HCT116 (cell line): ENCODE measurements around the gene CYREN. TPM values are rescaled to one million over a fixed set of nuclear protein-coding genes. Genes with fewer than 3 reads are reported as not detected.

Experiments
- ATAC-seq: fragments of 200-7000 bp; cut with Tn5 transposase; 2 replicates; pipeline ENCODE4 v1.9.1; 2020; ENCODE audit warnings: mild to moderate bottlenecking, moderate library complexity
- BruUV-seq: library from RNA; stranded (reverse); fragments of 400-500 nt; replicated peaks from 2 replicates; lab custom pipeline; 2021; lab: Mats Ljungman, UMichigan
- CTCF ChIA-PET: fragments of 300-600 bp; sonication (Branson Sonifier 250); formaldehyde crosslinking; loops from one replicate; lab custom pipeline; 2021; ENCODE audit warnings: antibody characterized with exemption; lab: Charles Lee
- POLR2A ChIA-PET: fragments of 300-600, 350-600 bp; sonication (Branson Sonifier 250); formaldehyde crosslinking; loops from one replicate; lab custom pipeline; 2021; ENCODE audit warnings: antibody characterized with exemption; lab: Charles Lee
- RAD21 ChIA-PET, 2 experiments: fragments of 300-600 bp; sonication (Branson Sonifier 250); formaldehyde crosslinking; loops; one replicate each; lab custom pipeline; 2023; ENCODE audit warnings: low total read pairs in 2 of 2; ENCODE audit not compliant: uncharacterized antibody in 2 of 2, unreplicated experiment in 2 of 2, low non-redundant PET in 1 of 2; lab: Charles Lee
- DNase-seq: peaks from one replicate; pipeline ENCODE4 v3.0.0-alpha.2; 2010; ENCODE audit warnings: low read depth, low spot score
- H2AFZ ChIP-seq: fragments of 200-600 bp; shearing (Covaris generic), sonication (generic); 2 replicates; pipeline ENCODE4 v1.6.1; 2017; ENCODE audit warnings: low read depth, mixed run types, mixed read lengths, antibody characterized with exemption, low read length; ENCODE audit not compliant: poor library complexity, severe bottlenecking
- H3K27ac ChIP-seq: 2 replicates; pipeline ENCODE4 v1.5.1; 2012; ENCODE audit warnings: low read depth, low read length
- H3K27me3 ChIP-seq: fragments of 200-600 bp; sonication (generic); 2 replicates; pipeline ENCODE4 v1.6.1; 2016; ENCODE audit warnings: mixed run types, low read length, mixed read lengths; ENCODE audit not compliant: insufficient read depth
- H3K36me3 ChIP-seq, 2 experiments: fragments of 200-500 bp in 1 of 2; fragments of 200-600 bp in 1 of 2; sonication (Bioruptor generic) in 1 of 2; sonication (generic) in 1 of 2; 2 replicates each; pipeline versions ENCODE4 v1.5.1 to v1.6.1; 2014 to 2016; ENCODE audit warnings: low read length in 2 of 2, inconsistent platforms in 1 of 2, mixed read lengths in 1 of 2, mixed run types in 1 of 2; ENCODE audit not compliant: insufficient read depth in 2 of 2, control insufficient read depth in 1 of 2
- H3K4me1 ChIP-seq, 2 experiments: fragments of 200-600 bp in 1 of 2; sonication (generic) in 1 of 2; 2 replicates each; pipeline versions ENCODE4 v1.5.1 to v1.6.1; 2012 to 2017; ENCODE audit warnings: low read length in 2 of 2, inconsistent platforms in 1 of 2, mild to moderate bottlenecking in 1 of 2, mixed read lengths in 1 of 2, mixed run types in 1 of 2, moderate library complexity in 1 of 2; ENCODE audit not compliant: insufficient read depth in 2 of 2, control insufficient read depth in 1 of 2
- H3K4me2 ChIP-seq: fragments of 200-600 bp; sonication (generic); 2 replicates; pipeline ENCODE4 v1.6.1; 2017; ENCODE audit warnings: mixed run types, low read length, mixed read lengths
- H3K4me3 ChIP-seq, 2 experiments: fragments of 200-600 bp in 1 of 2; sonication (generic) in 1 of 2; replicated peaks in 1 of 2; 2 replicates each; pipeline ENCODE4 v1.5.1; 2011 to 2016; ENCODE audit warnings: low read length in 2 of 2, control low read depth in 1 of 2, low read depth in 1 of 2, mild to moderate bottlenecking in 1 of 2, mixed read lengths in 1 of 2, mixed run types in 1 of 2
- H3K79me2 ChIP-seq: fragments of 200-600 bp; sonication (generic); 2 replicates; pipeline ENCODE4 v1.6.1; 2017; ENCODE audit warnings: mild to moderate bottlenecking, mixed run types, low read length, moderate library complexity, mixed read lengths; ENCODE audit not compliant: insufficient read depth
- H3K9ac ChIP-seq: fragments of 200-600 bp; sonication (generic); 2 replicates; pipeline ENCODE4 v1.6.1; 2016; ENCODE audit warnings: low read length, mixed read lengths
- H3K9me2 ChIP-seq: fragments of 200-600 bp; sonication (generic), shearing (Covaris generic); 2 replicates; pipeline ENCODE4 v1.6.1; 2017; ENCODE audit warnings: mixed run types, mild to moderate bottlenecking, moderate library complexity; ENCODE audit not compliant: insufficient read depth
- H3K9me3 ChIP-seq, 2 experiments: fragments of 200-500 bp in 1 of 2; fragments of 200-600 bp in 1 of 2; sonication (Bioruptor generic) in 1 of 2; sonication (generic) in 1 of 2; 2 replicates each; pipeline ENCODE4 v1.6.1; 2014 to 2017; ENCODE audit warnings: low read length in 2 of 2, mixed read lengths in 2 of 2, inconsistent platforms in 1 of 2, low read depth in 1 of 2, mild to moderate bottlenecking in 1 of 2, mixed run types in 1 of 2, moderate library complexity in 1 of 2; ENCODE audit not compliant: control insufficient read depth in 1 of 2, insufficient read depth in 1 of 2
- H4K20me1 ChIP-seq: fragments of 200-600 bp; sonication (generic), shearing (Covaris generic); 2 replicates; pipeline ENCODE4 v1.6.1; 2017; ENCODE audit warnings: mixed run types, mild to moderate bottlenecking, moderate library complexity; ENCODE audit not compliant: insufficient read depth
- CBX3 ChIP-seq: IDR thresholded peaks from 2 replicates; pipeline ENCODE4 v1.6.1; 2012; ENCODE audit warnings: low read depth
- EZH2 ChIP-seq: fragments of 200-600 bp; sonication (generic); IDR thresholded peaks from 2 replicates; pipeline ENCODE4 v1.6.1; 2017; ENCODE audit warnings: antibody characterized with exemption, mixed run types
- SRF ChIP-seq: IDR thresholded peaks from 2 replicates; pipeline ENCODE4 v1.6.1; 2012; ENCODE audit warnings: low read depth
- TCF7L2 ChIP-seq: IDR thresholded peaks from 2 replicates; pipeline ENCODE4 v1.7.0; 2011; ENCODE audit warnings: borderline replicate concordance, inconsistent platforms; ENCODE audit not compliant: insufficient read depth, insufficient read length; ENCODE audit errors: extremely low read depth
- intact Hi-C: fragments of 100-400 bp; cut with micrococcal nuclease; formaldehyde crosslinking; loops from 2 replicates; pipeline ENCODE4 v1.10.0; 2022
- total RNA-seq: library from RNA; stranded (reverse); gene quantifications from one replicate; pipeline ENCODE4 v1.2.1, GENCODE V29; 2021; ENCODE audit not compliant: unreplicated experiment
- TF ChIP-seq, protein P1 (sequence below): IDR thresholded peaks from 2 replicates; pipeline ENCODE4 v1.6.1; 2012
- TF ChIP-seq, protein P2 (sequence below): IDR thresholded peaks from 2 replicates; pipeline ENCODE4 v1.6.1; 2012; ENCODE audit warnings: low read depth

CYREN gene
- total RNA-seq, 1 experiment from 2014 or later: 54.5 TPM

- Histone ChIP-seq H3K36me3 (no peaks in the 10 kb centered on the region), H3K79me2 (no peaks in the 10 kb centered on the region), H3K4me2 (no peak overlapping the region), H2AFZ (no peak overlapping the region), H4K20me1 (no peaks in the 10 kb centered on the region), H3K9me3 (peaks cover 0 to 5% of the 10 kb centered on the region in 2 experiments; a peak in 3 of 4 replicates), H3K4me1 (no peaks in the 10 kb centered on the region; a peak in 1 of 4 replicates), H3K27me3 (no peaks in the 10 kb centered on the region), H3K27ac (no peak overlapping the region), H3K9ac (no peak overlapping the region), H3K4me3 (no peak overlapping the region), H3K9me2 (no peaks in the 10 kb centered on the region)
- no TSS peak for BruUV-seq
- CTCF ChIA-PET: interaction anchor here (0.6 kb wide), 1 partner anchor 18 kb away, joined by 3 read pairs; no protein-coding TSS in a partner anchor
- DNase-seq (no peak), ATAC-seq (no peak)
- POLR2A ChIA-PET: no interaction called here
- intact Hi-C loops: no loop called here
- RAD21 ChIA-PET: no interaction called here
- TF ChIP-seq CBX3: no peak
- no peak for TF ChIP-seq SRF
- no peak for TF ChIP-seq TCF7L2
- no peak for TF ChIP-seq EZH2
- TF ChIP-seq, protein P1, sequence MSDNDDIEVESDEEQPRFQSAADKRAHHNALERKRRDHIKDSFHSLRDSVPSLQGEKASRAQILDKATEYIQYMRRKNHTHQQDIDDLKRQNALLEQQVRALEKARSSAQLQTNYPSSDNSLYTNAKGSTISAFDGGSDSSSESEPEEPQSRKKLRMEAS: no peak
- TF ChIP-seq, protein P2, sequence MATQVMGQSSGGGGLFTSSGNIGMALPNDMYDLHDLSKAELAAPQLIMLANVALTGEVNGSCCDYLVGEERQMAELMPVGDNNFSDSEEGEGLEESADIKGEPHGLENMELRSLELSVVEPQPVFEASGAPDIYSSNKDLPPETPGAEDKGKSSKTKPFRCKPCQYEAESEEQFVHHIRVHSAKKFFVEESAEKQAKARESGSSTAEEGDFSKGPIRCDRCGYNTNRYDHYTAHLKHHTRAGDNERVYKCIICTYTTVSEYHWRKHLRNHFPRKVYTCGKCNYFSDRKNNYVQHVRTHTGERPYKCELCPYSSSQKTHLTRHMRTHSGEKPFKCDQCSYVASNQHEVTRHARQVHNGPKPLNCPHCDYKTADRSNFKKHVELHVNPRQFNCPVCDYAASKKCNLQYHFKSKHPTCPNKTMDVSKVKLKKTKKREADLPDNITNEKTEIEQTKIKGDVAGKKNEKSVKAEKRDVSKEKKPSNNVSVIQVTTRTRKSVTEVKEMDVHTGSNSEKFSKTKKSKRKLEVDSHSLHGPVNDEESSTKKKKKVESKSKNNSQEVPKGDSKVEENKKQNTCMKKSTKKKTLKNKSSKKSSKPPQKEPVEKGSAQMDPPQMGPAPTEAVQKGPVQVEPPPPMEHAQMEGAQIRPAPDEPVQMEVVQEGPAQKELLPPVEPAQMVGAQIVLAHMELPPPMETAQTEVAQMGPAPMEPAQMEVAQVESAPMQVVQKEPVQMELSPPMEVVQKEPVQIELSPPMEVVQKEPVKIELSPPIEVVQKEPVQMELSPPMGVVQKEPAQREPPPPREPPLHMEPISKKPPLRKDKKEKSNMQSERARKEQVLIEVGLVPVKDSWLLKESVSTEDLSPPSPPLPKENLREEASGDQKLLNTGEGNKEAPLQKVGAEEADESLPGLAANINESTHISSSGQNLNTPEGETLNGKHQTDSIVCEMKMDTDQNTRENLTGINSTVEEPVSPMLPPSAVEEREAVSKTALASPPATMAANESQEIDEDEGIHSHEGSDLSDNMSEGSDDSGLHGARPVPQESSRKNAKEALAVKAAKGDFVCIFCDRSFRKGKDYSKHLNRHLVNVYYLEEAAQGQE: no peak
These were observed 19.4 kb downstream of the CYREN start for GRCh38 chr7:135151132-135151531.
